Fibroblast of pulmonary artery (primary cell): ENCODE measurements around the gene NME2.

Experiments
- DNase-seq: peaks from one replicate; pipeline ENCODE4 v3.0.0-alpha.2; 2010; ENCODE audit warnings: low read depth
- H3K4me3 ChIP-seq: replicated peaks from 2 replicates; pipeline ENCODE4 v1.5.1; 2011; ENCODE audit warnings: low read depth, mild to moderate bottlenecking, control low read depth, low read length, moderate library complexity
- CTCF ChIP-seq: IDR thresholded peaks from 2 replicates; pipeline ENCODE4 v1.5.1; 2011; ENCODE audit warnings: mild to moderate bottlenecking, control low read depth, low read length, inconsistent platforms; ENCODE audit errors: missing control alignments

Gene NME2

GRCh38 chr17:51166198-51166986 lies at the start of gene NME2:
NME2 (plus strand) TSS chr17:51166411; CDS start chr17:51166831, 420 bp downstream.
- H3K4me3 ChIP-seq: peak within 1 kb of the TSS; percentile 86
- TF ChIP-seq CTCF: no peak
- DNase-seq: peak; percentile 80

GRCh38 chr17:51118330-51119195 lies 47.6 kb upstream of the NME2 start:
- TF ChIP-seq CTCF: no peak
- peak overlapping the region; percentile 95 for H3K4me3 ChIP-seq
- DNase-seq: no peak

GRCh38 chr17:51119415-51120356 lies 46.5 kb upstream of the NME2 start:
- peak; percentile 44 for DNase-seq
- peak; percentile 29 for TF ChIP-seq CTCF

GRCh38 chr17:51120357-51120738 lies 45.9 kb upstream of the NME2 start:
- peak overlapping the region; percentile 95 for H3K4me3 ChIP-seq
- DNase-seq: peak; percentile 33
- no peak for TF ChIP-seq CTCF

More at GRCh38 chr17:51119415-51120356, 46.5 kb upstream of the NME2 start:
- peak overlapping the region; percentile 95 for H3K4me3 ChIP-seq

GRCh38 chr17:51120739-51121619 lies 45.2 kb upstream of the NME2 start, which contains the start of gene SPAG9:
SPAG9 (minus strand) TSS chr17:51120868; CDS start chr17:51120656, 212 bp downstream.
- peak within 1 kb of the TSS; percentile 95 for H3K4me3 ChIP-seq
- peak; percentile 97 for DNase-seq
- TF ChIP-seq CTCF: no peak
